Nephron (organoid): ENCODE results near the gene TRUB1.
A peak's percentile ranks its signal among the peaks of the same experiment; 100 is the strongest.
"Not testable (repeated sequence)": the region's sequence is repeated elsewhere in the genome, so short reads cannot be mapped to it uniquely, and the experiment has no call there.

Experiments used
- H3K27ac Mint-ChIP-seq, 3 experiments: 2 replicates each; pipeline ENCODE4 v1.8.0; 2020; ENCODE audit warnings: mixed read lengths in 3 of 3, mild to moderate bottlenecking in 2 of 3, moderate library complexity in 1 of 3
- H3K27me3 Mint-ChIP-seq: 2 replicates; pipeline ENCODE4 v1.8.0; 2021; ENCODE audit warnings: low read depth, mild to moderate bottlenecking, moderate library complexity, mixed read lengths
- H3K36me3 Mint-ChIP-seq: 2 replicates; pipeline ENCODE4 v1.8.0; 2020; ENCODE audit warnings: low read depth, mixed read lengths
- H3K4me1 Mint-ChIP-seq: 2 replicates; pipeline ENCODE4 v1.8.0; 2020; ENCODE audit warnings: mixed read lengths
- H3K4me3 Mint-ChIP-seq, 3 experiments: 2 replicates each; pipeline ENCODE4 v1.8.0; 2020; ENCODE audit warnings: mild to moderate bottlenecking in 3 of 3, mixed read lengths in 3 of 3, moderate library complexity in 2 of 3
- H3K9me3 Mint-ChIP-seq: 2 replicates; pipeline ENCODE4 v1.8.0; 2020; ENCODE audit warnings: mixed read lengths
- CTCF ChIP-seq, 3 experiments: fragments of 200-600 bp; sonication (generic); IDR thresholded peaks; one replicate each; pipeline ENCODE4 v1.5.0; 2021; ENCODE audit warnings: antibody characterized with exemption in 3 of 3; ENCODE audit not compliant: unreplicated experiment in 3 of 3

Gene TRUB1

GRCh38 chr10:114937962-114938855 is at the start of gene TRUB1:
Gene TRUB1, plus strand, starts transcription at chr10:114938195. Its CDS starts 59 bp downstream, at chr10:114938254.
- H3K4me1 Mint-ChIP-seq: peaks cover 29% of the 10 kb centered on the region
- peaks cover 11% of the 10 kb centered on the region for H3K36me3 Mint-ChIP-seq
- peak within 1 kb of the TSS; percentile 98 to 99 (median 99) for H3K4me3 Mint-ChIP-seq
- no peaks in the 10 kb centered on the region for H3K9me3 Mint-ChIP-seq
- no peaks in the 10 kb centered on the region for H3K27me3 Mint-ChIP-seq
- H3K27ac Mint-ChIP-seq: peak within 1 kb of the TSS; percentile 85 to 97 (median 96)
- no peak for TF ChIP-seq CTCF (IDR thresholded peaks at IDR 0.05; ENCODE audit: unreplicated experiment in 3 of 3)

GRCh38 chr10:114893251-114893650 is 44.7 kb upstream of the TRUB1 start:
- TF ChIP-seq CTCF (IDR thresholded peaks at IDR 0.05; ENCODE audit: unreplicated experiment in 3 of 3): no peak
- H3K4me1 Mint-ChIP-seq: no peaks in the 10 kb centered on the region
- H3K36me3 Mint-ChIP-seq: no peaks in the 10 kb centered on the region
- H3K4me3 Mint-ChIP-seq: no peak overlapping the region
- no peaks in the 10 kb centered on the region for H3K9me3 Mint-ChIP-seq
- H3K27me3 Mint-ChIP-seq: peaks cover 3% of the 10 kb centered on the region
- H3K27ac Mint-ChIP-seq: no peak overlapping the region

- TF ChIP-seq CTCF (IDR thresholded peaks at IDR 0.05; ENCODE audit: unreplicated experiment in 3 of 3): no peak
- Mint-ChIP-seq H3K27me3 (peaks cover 3% of the 10 kb centered on the region), H3K36me3 (no peaks in the 10 kb centered on the region)
Observed at GRCh38 chr10:114894911-114895310, 43.1 kb upstream of the TRUB1 start.

GRCh38 chr10:114897011-114897410 is 41.0 kb upstream of the TRUB1 start:
- not testable (repeated sequence) for H3K9me3 Mint-ChIP-seq, H3K4me3 Mint-ChIP-seq, H3K27ac Mint-ChIP-seq, H3K36me3 Mint-ChIP-seq, H3K4me1 Mint-ChIP-seq, H3K27me3 Mint-ChIP-seq

More at GRCh38 chr10:114894911-114895310, 43.1 kb upstream of the TRUB1 start:
- Mint-ChIP-seq H3K4me1 (no peaks in the 10 kb centered on the region), H3K4me3 (no peak overlapping the region), H3K9me3 (no peaks in the 10 kb centered on the region), H3K27ac (no peak overlapping the region)

- Mint-ChIP-seq H3K4me3 (no peak overlapping the region), H3K27ac (no peak overlapping the region), H3K36me3 (no peaks in the 10 kb centered on the region), H3K27me3 (peaks cover 3% of the 10 kb centered on the region), H3K4me1 (peaks cover 6% of the 10 kb centered on the region), H3K9me3 (no peaks in the 10 kb centered on the region)
- no peak for TF ChIP-seq CTCF (IDR thresholded peaks at IDR 0.05; ENCODE audit: unreplicated experiment in 3 of 3)
Observed at GRCh38 chr10:114897593-114897992, 40.4 kb upstream of the TRUB1 start.

- Mint-ChIP-seq H3K27ac (no peak overlapping the region), H3K9me3 (no peaks in the 10 kb centered on the region), H3K4me1 (peaks cover 11% of the 10 kb centered on the region), H3K36me3 (no peaks in the 10 kb centered on the region), H3K4me3 (no peak overlapping the region), H3K27me3 (peaks cover 3% of the 10 kb centered on the region)
- TF ChIP-seq CTCF (IDR thresholded peaks at IDR 0.05; ENCODE audit: unreplicated experiment in 3 of 3): no peak
Observed at GRCh38 chr10:114899982-114900381, 38.0 kb upstream of the TRUB1 start.
